Type B pancreatic cell (in vitro differentiated cells): ENCODE results near the gene RANBP1. TPM values are rescaled to one million over a fixed set of nuclear protein-coding genes. Genes with fewer than 3 reads are reported as not detected.
"Not testable (repeated sequence)": the region's sequence is repeated elsewhere in the genome, so short reads cannot be mapped to it uniquely, and the experiment has no call there.

Experiments
- DNase-seq: peaks from one replicate; pipeline ENCODE4 v3.0.0; 2021; ENCODE audit warnings: mixed read lengths; ENCODE audit not compliant: unreplicated experiment; ENCODE audit errors: extremely low spot score
- H3K27ac Mint-ChIP-seq: 2 replicates; pipeline ENCODE4 v1.8.0; 2021; ENCODE audit warnings: mild to moderate bottlenecking, mixed read lengths
- H3K27me3 Mint-ChIP-seq: 2 replicates; pipeline ENCODE4 v1.8.0; 2021; ENCODE audit warnings: mixed read lengths
- H3K36me3 Mint-ChIP-seq: 2 replicates; pipeline ENCODE4 v1.8.0; 2021; ENCODE audit warnings: mixed read lengths
- H3K4me1 Mint-ChIP-seq: one replicate; pipeline ENCODE4 v1.8.0; 2021; ENCODE audit warnings: mixed read lengths; ENCODE audit not compliant: unreplicated experiment
- H3K4me3 Mint-ChIP-seq: 2 replicates; pipeline ENCODE4 v1.8.0; 2021; ENCODE audit warnings: mild to moderate bottlenecking, mixed read lengths
- H3K9me3 Mint-ChIP-seq: 2 replicates; pipeline ENCODE4 v1.8.0; 2021; ENCODE audit warnings: mixed read lengths
- total RNA-seq: library from RNA; stranded (reverse); gene quantifications from 2 replicates; pipeline ENCODE4 v1.2.1, GENCODE V29; 2021; ENCODE audit warnings: low replicate concordance
- TF ChIP-seq, protein P1 (sequence below): fragments of 200-600 bp; sonication (generic); conservative IDR thresholded peaks from 2 replicates; pipeline ENCODE4 v1.5.0; 2021; ENCODE audit warnings: antibody characterized with exemption, mild to moderate bottlenecking

The RANBP1 gene
- total RNA-seq, 1 donor from 2014 or later: 235 TPM

DNA sequence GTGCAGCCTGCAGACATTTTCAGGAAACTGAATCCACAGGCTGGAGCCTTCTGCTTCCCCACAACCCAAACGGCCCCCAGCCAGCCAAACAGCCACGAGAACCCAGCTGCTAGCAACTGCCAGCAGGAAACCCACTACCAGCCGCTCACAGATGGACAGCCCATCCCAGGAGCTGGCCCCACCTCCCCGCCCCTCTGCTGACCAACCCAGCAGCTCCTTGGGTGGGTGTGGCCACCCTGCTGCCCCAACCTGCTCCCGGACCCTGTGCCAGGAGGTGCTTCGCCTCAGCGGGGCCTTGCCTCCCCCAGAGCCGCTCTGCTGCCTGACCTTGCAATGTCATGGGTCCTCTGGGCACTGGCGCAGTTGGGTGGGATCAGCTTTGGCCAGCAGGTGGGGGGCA lies 43.2 kb downstream of the RANBP1 start:
- Mint-ChIP-seq H3K4me3 (no peak overlapping the region), H3K27me3 (no peaks in the 10 kb centered on the region), H3K36me3 (no peaks in the 10 kb centered on the region), H3K4me1 (peaks cover 1% of the 10 kb centered on the region), H3K9me3 (no peaks in the 10 kb centered on the region), H3K27ac (no peak overlapping the region)
- no peak for DNase-seq
- TF ChIP-seq, protein P1, sequence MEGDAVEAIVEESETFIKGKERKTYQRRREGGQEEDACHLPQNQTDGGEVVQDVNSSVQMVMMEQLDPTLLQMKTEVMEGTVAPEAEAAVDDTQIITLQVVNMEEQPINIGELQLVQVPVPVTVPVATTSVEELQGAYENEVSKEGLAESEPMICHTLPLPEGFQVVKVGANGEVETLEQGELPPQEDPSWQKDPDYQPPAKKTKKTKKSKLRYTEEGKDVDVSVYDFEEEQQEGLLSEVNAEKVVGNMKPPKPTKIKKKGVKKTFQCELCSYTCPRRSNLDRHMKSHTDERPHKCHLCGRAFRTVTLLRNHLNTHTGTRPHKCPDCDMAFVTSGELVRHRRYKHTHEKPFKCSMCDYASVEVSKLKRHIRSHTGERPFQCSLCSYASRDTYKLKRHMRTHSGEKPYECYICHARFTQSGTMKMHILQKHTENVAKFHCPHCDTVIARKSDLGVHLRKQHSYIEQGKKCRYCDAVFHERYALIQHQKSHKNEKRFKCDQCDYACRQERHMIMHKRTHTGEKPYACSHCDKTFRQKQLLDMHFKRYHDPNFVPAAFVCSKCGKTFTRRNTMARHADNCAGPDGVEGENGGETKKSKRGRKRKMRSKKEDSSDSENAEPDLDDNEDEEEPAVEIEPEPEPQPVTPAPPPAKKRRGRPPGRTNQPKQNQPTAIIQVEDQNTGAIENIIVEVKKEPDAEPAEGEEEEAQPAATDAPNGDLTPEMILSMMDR: no peak

DNA sequence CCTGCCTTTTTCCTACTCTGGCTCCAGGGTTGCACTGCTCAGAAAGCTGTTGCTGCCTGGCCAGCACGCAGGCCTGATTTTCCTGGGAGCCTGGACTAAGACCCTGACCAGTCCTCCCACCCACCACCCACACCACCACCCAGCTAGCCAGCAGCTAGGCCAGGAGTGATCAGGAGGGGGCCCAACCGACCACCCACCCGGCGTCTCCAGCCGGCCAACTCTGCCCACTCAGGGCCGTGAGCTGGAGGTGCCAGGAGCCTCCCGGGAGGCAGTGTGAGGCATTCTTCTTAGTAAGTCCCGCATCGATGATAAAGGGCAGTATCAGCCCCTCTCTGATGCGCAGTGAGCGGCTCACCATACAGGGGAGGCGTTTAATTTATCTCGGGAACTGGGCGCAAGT lies 43.6 kb downstream of the RANBP1 start:
- H3K4me1 Mint-ChIP-seq, H3K9me3 Mint-ChIP-seq, H3K27ac Mint-ChIP-seq, DNase-seq, H3K36me3 Mint-ChIP-seq, H3K4me3 Mint-ChIP-seq, H3K27me3 Mint-ChIP-seq: not testable (repeated sequence)

DNA sequence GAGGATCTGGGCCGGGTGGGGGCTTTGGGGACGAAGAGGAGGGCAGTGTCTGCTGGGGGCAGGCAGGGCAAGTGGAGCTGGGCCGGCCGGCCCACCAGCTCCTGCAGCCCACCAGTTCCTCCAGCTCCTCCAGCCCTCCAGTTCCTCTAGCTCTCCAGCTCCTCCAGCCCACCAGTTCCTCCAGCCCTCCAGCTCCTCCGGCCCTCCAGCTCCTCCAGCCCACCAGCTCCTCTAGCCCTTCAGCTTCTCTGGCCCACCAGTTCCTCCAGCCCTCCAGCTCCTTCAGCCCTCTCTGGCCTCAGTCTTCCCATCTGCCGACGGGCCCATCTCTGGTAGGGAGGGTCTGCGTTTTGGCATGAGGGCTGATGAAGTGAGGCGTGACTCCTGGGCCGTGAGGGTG lies 44.1 kb downstream of the RANBP1 start:
- no peak overlapping the region for H3K4me3 Mint-ChIP-seq
- no peaks in the 10 kb centered on the region for H3K36me3 Mint-ChIP-seq
- H3K9me3 Mint-ChIP-seq: no peaks in the 10 kb centered on the region
- H3K4me1 Mint-ChIP-seq: no peaks in the 10 kb centered on the region
- TF ChIP-seq, protein P1: no peak
- no peak overlapping the region for H3K27ac Mint-ChIP-seq
- no peak for DNase-seq
- no peaks in the 10 kb centered on the region for H3K27me3 Mint-ChIP-seq

DNA sequence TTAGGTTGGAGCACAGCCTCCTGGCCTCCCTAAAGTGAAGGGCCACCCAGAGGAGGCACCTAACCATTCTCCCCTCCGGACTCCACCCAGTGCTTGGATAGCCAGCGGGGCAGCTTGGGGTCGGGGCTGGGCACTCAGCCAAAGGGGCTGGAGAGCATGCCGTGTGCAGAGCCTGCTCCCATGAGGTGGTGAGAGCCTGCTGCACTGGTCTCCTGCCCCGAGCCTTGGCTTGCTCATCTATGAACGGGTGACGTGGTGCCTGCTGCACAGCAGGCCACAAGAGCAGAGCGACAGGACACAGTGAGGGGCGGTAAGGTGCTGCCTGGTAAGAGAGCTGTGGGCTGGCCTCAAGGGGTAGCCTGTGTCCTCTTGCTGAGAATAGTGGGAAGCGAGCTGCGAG lies 49.0 kb downstream of the RANBP1 start:
- TF ChIP-seq, protein P1: no peak
- Mint-ChIP-seq H3K27ac (no peak overlapping the region), H3K27me3 (no peaks in the 10 kb centered on the region), H3K4me3 (no peak overlapping the region), H3K4me1 (no peaks in the 10 kb centered on the region), H3K9me3 (no peaks in the 10 kb centered on the region), H3K36me3 (no peaks in the 10 kb centered on the region)
- DNase-seq: no peak

DNA sequence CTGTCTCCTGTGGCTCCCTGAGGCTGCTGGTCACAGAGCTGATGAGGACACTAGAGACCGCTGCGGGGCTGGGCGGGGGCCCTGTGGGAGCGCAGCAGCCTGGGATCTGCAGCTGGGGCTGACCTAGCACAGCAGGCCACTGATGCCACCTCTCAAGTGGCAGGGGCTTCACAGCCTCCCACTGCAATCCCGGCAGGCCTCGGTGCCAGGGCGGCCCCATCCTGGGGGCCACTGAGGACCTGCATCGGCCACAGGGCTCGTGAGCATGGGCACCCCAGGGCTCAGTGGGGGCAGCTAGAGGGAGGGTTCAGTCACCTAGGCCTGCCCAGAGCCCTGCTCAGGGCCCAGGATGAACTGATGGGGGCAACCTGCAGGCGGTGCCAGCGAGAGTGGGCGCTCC lies 49.5 kb downstream of the RANBP1 start:
- DNase-seq: no peak
- Mint-ChIP-seq H3K27me3 (no peaks in the 10 kb centered on the region), H3K27ac (no peak overlapping the region), H3K4me3 (no peak overlapping the region), H3K36me3 (no peaks in the 10 kb centered on the region), H3K9me3 (no peaks in the 10 kb centered on the region), H3K4me1 (no peaks in the 10 kb centered on the region)
- TF ChIP-seq, protein P1: no peak

DNA sequence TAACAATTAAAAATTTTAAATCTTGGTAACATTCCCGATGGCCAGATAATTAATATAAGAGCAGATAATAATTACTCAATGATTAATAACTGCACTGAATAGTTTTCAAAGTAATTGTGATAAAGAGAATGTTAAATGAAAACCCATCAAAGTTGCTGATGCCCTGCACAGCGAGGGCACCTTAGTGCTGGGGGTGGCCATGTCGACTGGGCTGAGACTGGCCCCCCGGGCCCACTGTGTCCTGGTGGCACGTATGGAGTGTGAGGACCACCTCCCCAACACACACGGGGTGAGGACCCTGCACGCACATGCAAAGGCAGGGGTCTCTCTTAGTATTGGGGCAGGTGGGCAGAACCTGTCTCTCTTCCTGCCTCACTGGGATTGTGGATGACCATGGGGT lies 50.0 kb downstream of the RANBP1 start:
- no peak overlapping the region for H3K27ac Mint-ChIP-seq
- TF ChIP-seq, protein P1: no peak
- no peak overlapping the region for H3K4me3 Mint-ChIP-seq
- no peaks in the 10 kb centered on the region for H3K9me3 Mint-ChIP-seq
- no peak for DNase-seq
- H3K36me3 Mint-ChIP-seq: no peaks in the 10 kb centered on the region
- H3K27me3 Mint-ChIP-seq: no peaks in the 10 kb centered on the region
- no peaks in the 10 kb centered on the region for H3K4me1 Mint-ChIP-seq
